ENCODE measurements around the gene FAM3C. TPM values are rescaled to one million over a fixed set of nuclear protein-coding genes. Genes with fewer than 3 reads are reported as not detected.

Gene FAM3C
- total RNA-seq, 1 donor from 2014 or later: 89.7 TPM

GRCh38 chr7:121402701-121403100, 6.6 kb upstream of the FAM3C start:
- Histone ChIP-seq H3K36me3 (ENCODE audit: control insufficient read depth, insufficient read depth, low read length) (no peaks in the 10 kb centered on the region), H3K4me3 (ENCODE audit: low read depth, low read length) (no peak overlapping the region), H3K27me3 (ENCODE audit: control insufficient read depth, insufficient read depth, low read length) (no peaks in the 10 kb centered on the region)
- no peak for TF ChIP-seq CTCF (IDR thresholded peaks at IDR 0.05; ENCODE audit: insufficient read depth, low read length, poor library complexity, severe bottlenecking)
- DNase-seq (ENCODE audit: low read depth): no peak

- no peak for DNase-seq (ENCODE audit: low read depth)
- no peaks in the 10 kb centered on the region for H3K27me3 ChIP-seq (ENCODE audit: control insufficient read depth, insufficient read depth, low read length)
- no peak for TF ChIP-seq CTCF (IDR thresholded peaks at IDR 0.05; ENCODE audit: insufficient read depth, low read length, poor library complexity, severe bottlenecking)
- no peaks in the 10 kb centered on the region for H3K36me3 ChIP-seq (ENCODE audit: control insufficient read depth, insufficient read depth, low read length)
- no peak overlapping the region for H3K4me3 ChIP-seq (ENCODE audit: low read depth, low read length)
Measured at GRCh38 chr7:121401896-121402295, 5.8 kb upstream of the FAM3C start.

- Histone ChIP-seq H3K4me3 (ENCODE audit: low read depth, low read length) (no peak overlapping the region), H3K27me3 (ENCODE audit: control insufficient read depth, insufficient read depth, low read length) (no peaks in the 10 kb centered on the region), H3K36me3 (ENCODE audit: control insufficient read depth, insufficient read depth, low read length) (no peaks in the 10 kb centered on the region)
- TF ChIP-seq CTCF (IDR thresholded peaks at IDR 0.05; ENCODE audit: insufficient read depth, low read length, poor library complexity, severe bottlenecking): peak; percentile 41
- no peak for DNase-seq (ENCODE audit: low read depth)
Measured at GRCh38 chr7:121398246-121398645, 2.1 kb upstream of the FAM3C start.

- DNase-seq (ENCODE audit: low read depth): peak; percentile 41
- Histone ChIP-seq H3K36me3 (ENCODE audit: control insufficient read depth, insufficient read depth, low read length) (no peaks in the 10 kb centered on the region), H3K4me3 (ENCODE audit: low read depth, low read length) (no peak overlapping the region), H3K27me3 (ENCODE audit: control insufficient read depth, insufficient read depth, low read length) (no peaks in the 10 kb centered on the region)
- no peak for TF ChIP-seq CTCF (IDR thresholded peaks at IDR 0.05; ENCODE audit: insufficient read depth, low read length, poor library complexity, severe bottlenecking)
Measured at GRCh38 chr7:121397822-121398221, 1.7 kb upstream of the FAM3C start.

- no peak for TF ChIP-seq CTCF (IDR thresholded peaks at IDR 0.05; ENCODE audit: insufficient read depth, low read length, poor library complexity, severe bottlenecking)
- no peak overlapping the region for H3K4me3 ChIP-seq (ENCODE audit: low read depth, low read length)
- no peaks in the 10 kb centered on the region for H3K27me3 ChIP-seq (ENCODE audit: control insufficient read depth, insufficient read depth, low read length)
- no peaks in the 10 kb centered on the region for H3K36me3 ChIP-seq (ENCODE audit: control insufficient read depth, insufficient read depth, low read length)
- DNase-seq (ENCODE audit: low read depth): no peak
Measured at GRCh38 chr7:121397361-121397760, 1.3 kb upstream of the FAM3C start.

- Histone ChIP-seq H3K36me3 (ENCODE audit: control insufficient read depth, insufficient read depth, low read length) (no peaks in the 10 kb centered on the region), H3K4me3 (ENCODE audit: low read depth, low read length) (peak overlapping the region; percentile 84), H3K27me3 (ENCODE audit: control insufficient read depth, insufficient read depth, low read length) (no peaks in the 10 kb centered on the region)
- DNase-seq (ENCODE audit: low read depth): no peak
- no peak for TF ChIP-seq CTCF (IDR thresholded peaks at IDR 0.05; ENCODE audit: insufficient read depth, low read length, poor library complexity, severe bottlenecking)
Measured at GRCh38 chr7:121395494-121395960, 581 bp downstream of the FAM3C start.
